GM21528 (cell line): ENCODE data around the gene CEMIP.

Source experiments
- ATAC-seq: cut with Tn5 transposase; IDR thresholded peaks from one replicate; pipeline ENCODE4 v1.9.1; 2021; ENCODE audit warnings: mild to moderate bottlenecking, moderate library complexity; ENCODE audit not compliant: unreplicated experiment, low FRiP score

Gene CEMIP

DNA sequence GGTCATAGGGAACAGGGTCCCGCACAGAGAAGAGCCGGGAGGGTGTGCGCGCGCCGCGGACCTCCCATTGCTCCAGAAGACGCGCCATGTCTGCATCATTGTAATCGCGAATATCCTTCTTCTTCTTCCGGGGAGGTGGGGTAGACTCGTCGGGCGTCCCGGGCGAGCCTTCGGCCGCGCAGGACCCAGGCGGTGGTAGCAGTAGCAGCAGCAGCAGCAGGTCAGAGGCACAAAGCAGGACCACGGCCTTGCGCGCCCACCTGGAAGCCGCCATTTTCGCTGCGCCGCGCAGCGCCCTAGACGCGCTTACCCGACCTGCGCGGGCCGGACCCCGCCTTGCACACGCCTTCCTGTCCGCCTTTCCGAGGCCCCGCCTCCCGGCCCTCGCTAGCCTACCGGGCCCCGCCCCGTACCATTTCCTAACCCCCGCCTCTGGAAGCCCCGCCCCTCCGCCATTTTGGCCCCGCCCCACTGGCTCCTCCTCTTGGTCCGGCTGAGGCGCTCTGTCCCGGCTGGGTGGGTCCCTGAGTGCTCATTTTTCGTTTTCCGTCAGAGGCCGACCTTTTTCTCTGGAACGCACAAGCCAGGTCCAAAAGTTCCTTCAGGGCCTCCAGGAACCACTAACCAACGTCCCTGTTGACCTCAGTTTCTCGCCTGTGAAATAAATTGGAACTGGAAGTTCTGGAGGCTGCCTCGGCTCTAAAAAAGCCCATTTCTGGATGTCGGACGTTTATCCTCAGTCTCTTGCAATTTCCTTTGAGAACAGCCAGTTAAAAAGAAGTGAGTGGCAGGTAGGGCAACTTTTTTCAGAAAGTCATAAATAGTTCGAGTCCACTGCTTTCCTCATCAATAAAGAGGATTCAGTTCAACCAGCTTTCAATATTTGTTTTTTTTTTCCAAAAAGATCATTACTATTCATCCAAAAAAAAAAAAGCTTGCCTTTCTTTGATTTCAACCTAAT, 210.6 kb downstream of the CEMIP start, which contains the start of gene MESD:
Gene MESD, minus strand, starts transcription at position 302 of the 961 bp plus-strand sequence. Its CDS starts 28 bp downstream, at position 274.
- peak; percentile 96 for ATAC-seq

DNA sequence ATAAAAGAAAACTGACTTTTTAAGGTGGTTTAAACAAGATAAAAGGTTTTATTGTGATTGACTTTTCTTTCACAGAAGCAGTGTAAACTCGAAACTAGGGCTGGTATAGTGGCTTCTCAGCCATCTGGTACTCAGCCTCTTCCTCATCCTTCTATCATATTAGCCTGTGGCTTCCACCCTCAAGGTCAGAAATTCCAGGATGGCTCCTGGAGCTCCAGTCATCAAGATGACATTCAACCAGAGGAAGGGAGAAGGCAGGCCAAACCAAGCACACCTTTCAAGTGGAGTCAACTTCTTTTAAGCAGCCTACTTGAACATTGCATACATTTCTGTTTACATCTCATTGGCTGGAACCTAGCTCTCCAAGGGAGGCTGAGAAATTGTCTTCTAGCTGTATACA, 211.8 kb downstream of the CEMIP start:
- ATAC-seq = no peak

DNA sequence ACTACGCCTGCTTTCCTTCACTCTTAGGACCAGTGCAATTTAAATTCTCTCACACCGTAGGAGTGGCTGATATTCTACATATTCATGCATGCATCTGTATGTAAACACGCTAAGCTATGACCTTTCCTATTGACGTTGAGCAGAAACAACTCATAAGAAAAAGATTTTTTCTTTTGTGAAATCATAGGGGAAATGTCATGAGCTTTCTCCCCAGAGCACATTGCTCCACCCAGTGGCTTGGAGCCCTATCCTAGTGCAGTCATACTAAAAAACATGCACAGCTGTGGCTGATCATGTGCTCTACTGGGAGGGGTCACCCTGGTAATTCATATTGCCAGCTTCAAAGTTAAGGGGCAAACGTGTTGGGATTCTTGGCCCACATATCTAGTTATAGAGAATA, 212.3 kb downstream of the CEMIP start:
- ATAC-seq = no peak

DNA sequence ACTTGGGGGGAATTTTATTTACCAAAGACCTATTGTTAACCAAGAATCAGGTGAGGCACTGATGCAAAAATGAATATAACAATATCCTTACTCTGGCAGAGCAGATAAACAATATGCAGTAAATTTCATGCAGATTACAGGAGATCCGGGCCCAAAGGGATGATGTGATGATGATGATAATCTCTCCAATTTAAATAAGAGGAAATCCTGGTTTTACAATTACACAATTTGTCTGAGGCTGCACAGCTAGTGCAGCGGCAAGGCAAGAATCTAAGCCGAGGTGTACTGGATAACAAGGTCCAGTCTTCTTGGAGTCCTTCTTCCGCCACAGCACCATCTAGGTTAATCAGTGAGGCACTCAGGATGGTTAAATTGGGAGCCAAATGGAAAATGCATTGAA, 212.8 kb downstream of the CEMIP start:
- ATAC-seq = no peak

DNA sequence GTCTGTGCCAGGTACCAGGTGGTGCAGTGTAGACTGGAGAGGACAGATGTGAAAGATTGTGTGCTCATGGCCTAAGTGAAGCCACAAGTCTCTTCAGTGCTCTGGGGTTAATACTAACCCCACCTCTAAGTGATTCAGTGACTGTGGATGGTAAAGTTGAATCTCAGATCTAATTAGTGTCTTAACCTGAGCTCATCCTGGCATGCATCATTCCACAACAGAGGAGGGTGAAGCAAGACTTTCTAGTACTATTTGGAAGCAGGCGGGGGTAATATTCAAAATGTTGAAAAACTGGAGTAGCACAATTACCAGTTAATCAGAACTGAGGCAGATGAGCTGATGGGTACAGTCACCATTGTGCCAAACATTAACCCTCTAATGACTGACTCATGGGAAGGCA, 213.3 kb downstream of the CEMIP start:
- no peak for ATAC-seq

DNA sequence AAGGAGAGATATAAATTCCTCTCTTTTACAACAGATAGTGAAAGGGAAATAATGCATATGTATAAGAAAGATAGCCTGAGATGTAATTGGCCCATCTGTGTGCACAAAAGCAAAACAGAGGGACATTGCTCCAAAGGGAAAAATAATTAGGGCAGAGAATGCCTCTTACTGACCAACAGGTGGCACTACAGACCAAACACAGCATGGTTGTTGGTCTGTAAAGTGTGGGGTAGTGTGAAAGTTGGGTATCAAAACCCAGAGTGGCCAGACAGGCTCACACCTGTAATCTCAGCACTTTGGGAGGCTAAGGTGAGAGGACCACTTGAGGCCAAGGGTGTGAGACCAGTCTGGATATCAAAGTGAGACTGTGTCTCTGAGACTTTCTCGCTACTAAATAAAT, 217.1 kb downstream of the CEMIP start:
- no peak for ATAC-seq

DNA sequence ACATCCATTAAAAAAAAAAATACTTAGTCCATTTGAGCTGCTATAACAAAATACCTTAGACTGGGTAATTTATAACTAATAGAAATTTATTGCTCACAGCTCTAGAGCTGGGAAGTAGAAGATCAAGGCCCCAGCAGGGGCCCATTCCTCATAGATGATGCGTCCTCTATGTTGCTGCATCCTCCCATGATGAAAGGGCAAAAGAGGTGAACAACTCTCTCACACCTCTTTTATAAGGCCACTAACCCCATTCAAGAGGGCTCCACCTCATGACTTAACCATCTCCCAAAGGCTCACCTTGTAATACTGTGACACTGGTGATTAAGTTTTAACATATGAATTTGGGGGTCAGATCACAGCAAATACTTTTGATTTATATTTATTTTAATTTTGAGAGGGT, 218.5 kb downstream of the CEMIP start:
- no peak for ATAC-seq

DNA sequence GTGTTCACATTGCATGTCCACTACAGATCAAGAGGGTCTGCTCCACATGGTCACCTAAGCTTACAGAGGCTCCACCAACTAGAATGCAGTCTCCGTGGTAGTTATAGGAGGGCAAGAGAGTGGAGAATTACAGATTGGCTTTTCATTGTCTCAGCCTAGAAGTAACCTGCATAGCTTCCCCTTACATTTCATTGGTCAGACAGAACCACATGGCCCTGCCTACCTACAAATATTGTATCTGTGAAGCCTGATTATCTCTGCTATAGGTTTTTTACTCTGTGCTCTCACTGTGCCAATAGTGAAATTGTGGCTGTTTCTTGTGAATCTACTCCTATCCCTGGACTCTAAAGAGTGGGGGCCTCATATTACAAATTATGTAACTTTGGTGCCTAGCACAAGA, 219.1 kb downstream of the CEMIP start:
- ATAC-seq = no peak

DNA sequence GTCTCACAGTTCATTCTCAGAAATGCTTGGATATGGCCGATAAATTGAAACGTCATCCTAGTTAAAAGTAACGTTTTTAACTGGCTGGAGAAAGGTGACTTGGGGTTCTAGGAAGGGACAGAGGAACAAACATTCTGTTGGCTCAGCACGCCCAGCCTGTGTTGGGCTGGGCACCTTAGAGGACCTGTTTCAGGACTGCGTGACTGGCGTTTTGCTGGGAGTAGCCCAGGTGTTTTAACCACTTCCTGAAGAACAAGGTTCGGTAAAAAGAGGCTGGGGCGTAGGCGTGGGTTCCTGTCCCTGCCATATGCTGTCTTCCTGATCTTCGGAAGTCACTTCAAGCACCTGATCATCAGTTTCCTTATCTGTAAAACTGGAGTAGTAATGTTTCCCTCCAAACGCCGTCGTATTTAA, 220.5 kb downstream of the CEMIP start:
- ATAC-seq = peak; percentile 30

DNA sequence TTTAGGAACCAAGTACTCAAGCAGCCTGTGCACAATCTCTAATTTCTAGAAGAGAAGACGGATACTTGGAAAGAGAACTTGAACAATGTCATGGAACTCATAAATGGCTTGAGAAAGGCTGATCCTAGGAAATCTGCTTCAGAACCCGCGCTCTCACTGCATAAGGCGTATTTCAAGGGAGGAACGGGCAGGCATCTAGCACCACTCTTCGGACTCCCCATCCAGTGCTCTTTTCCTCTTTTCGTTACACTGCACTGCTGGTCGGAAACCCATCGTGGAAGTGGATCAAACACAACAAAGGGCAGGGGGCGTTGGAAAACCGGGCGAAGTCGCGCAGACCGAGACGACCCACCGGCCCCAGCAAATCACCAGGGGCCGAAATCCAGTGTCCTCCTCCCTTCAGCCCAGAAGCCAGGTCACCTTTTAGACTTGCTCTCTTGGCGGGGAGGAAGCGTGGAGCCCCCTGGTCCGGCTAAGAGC, 221.0 kb downstream of the CEMIP start:
- no peak for ATAC-seq

DNA sequence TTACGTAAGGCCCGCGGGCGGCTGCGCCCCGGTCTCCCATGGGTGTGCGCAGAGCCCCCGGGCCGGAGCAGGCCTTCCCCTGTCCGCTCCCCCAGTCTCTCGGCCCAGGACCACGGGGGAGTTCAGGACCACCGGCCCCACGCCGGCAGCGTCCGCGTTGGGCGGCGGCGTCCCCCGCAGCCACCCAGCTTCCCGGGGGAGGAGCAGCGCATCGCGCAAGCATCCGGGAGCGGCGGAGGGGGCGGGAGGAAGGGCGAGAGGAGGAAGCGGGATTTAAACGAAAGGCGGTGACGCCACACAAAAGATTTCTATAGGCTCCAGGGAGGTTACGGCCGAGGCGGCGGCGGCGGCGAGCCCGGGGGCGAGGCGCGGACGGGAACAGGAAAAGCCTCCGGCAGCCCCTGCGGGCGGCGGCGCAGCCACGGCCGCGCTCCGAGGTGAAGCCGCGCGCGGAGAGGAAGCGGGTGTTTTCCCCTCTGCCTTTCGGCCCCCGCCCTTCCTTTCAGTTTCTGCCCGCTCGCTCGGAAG, 221.5 kb downstream of the CEMIP start, which contains the start of gene TLNRD1:
Gene TLNRD1, plus strand, starts transcription at position 300 of the 528 bp plus-strand sequence. CDS start 1,349 bp downstream, outside the sequence.
- peak; percentile 68 for ATAC-seq
